DOHH2 (cell line): ENCODE measurements around the gene OMP.

Experiments
- EZH2phosphoT487 ChIP-seq: fragments of 200-600 bp; sonication (generic); IDR thresholded peaks from 2 replicates; pipeline ENCODE4 v1.6.1; 2017; ENCODE audit warnings: borderline replicate concordance, mild to moderate bottlenecking, antibody characterized with exemption, low read length, moderate library complexity, mixed read lengths
- TF ChIP-seq, protein P1 (sequence below): fragments of 200-600 bp; sonication (generic); IDR thresholded peaks from one replicate; pipeline ENCODE4 v1.5.1; 2014; ENCODE audit warnings: antibody characterized with exemption, mild to moderate bottlenecking, low read depth, low read length; ENCODE audit not compliant: poor library complexity, severe bottlenecking

DNA sequence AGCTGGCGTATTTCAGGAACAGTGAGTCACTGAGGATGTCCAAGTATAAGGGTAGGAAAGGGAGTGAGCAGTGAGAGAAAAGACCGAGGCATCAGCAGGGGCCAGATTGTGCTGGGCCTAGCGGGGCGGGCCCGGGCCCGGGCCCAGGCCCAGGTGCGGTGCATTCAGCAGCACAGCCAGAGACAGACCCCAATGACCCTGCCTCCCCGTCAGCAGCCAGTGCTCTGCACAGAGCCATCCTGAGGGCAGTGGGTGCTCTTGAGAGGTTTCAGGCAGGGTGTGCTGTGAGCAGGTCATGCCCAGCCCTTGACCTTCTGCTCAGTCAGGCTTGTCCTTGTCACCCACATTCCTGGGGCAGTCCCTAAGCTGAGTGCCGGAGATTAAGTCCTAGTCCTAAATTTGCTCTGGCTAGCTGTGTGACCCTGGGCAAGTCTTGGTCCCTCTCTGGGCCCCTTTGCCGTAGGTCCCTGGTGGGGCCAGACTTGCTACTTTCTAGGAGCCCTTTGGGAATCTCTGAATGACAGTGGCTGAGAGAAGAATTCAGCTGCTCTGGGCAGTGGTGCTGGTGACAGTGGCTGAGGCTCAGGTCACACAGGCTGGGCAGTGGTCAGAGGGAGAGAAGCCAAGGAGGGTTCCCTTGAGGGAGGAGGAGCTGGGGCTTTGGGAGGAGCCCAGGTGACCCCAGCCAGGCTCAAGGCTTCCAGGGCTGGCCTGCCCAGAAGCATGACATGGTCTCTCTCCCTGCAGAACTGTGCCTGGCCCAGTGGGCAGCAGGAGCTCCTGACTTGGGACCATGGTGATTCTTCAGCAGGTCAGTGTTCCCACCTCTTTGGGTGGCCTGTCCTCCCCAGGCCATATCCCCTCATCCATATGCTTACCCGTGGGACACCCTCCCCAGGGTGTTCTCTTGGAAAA is 27.5 kb downstream of the OMP start:
- TF ChIP-seq, protein P1, sequence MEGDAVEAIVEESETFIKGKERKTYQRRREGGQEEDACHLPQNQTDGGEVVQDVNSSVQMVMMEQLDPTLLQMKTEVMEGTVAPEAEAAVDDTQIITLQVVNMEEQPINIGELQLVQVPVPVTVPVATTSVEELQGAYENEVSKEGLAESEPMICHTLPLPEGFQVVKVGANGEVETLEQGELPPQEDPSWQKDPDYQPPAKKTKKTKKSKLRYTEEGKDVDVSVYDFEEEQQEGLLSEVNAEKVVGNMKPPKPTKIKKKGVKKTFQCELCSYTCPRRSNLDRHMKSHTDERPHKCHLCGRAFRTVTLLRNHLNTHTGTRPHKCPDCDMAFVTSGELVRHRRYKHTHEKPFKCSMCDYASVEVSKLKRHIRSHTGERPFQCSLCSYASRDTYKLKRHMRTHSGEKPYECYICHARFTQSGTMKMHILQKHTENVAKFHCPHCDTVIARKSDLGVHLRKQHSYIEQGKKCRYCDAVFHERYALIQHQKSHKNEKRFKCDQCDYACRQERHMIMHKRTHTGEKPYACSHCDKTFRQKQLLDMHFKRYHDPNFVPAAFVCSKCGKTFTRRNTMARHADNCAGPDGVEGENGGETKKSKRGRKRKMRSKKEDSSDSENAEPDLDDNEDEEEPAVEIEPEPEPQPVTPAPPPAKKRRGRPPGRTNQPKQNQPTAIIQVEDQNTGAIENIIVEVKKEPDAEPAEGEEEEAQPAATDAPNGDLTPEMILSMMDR, result no peak
- no peak for TF ChIP-seq EZH2phosphoT487
